Brain microvascular endothelial cell (primary cell): ENCODE results near the gene MAP3K14.

Experiments
- DNase-seq: peaks from one replicate; pipeline ENCODE4 v3.0.0-alpha.2; 2020
- H3K27ac ChIP-seq: fragments of 250-450 bp; sonication (Bioruptor Pico); 2 replicates; pipeline ENCODE4 v1.5.1; 2020; ENCODE audit warnings: mild to moderate bottlenecking, moderate library complexity
- H3K27me3 ChIP-seq: fragments of 250-450 bp; sonication (Bioruptor Pico); replicated peaks from 2 replicates; pipeline ENCODE4 v1.5.1; 2020; ENCODE audit warnings: mild to moderate bottlenecking
- H3K36me3 ChIP-seq: fragments of 250-450 bp; sonication (Bioruptor Pico); replicated peaks from 2 replicates; pipeline ENCODE4 v1.5.1; 2020; ENCODE audit warnings: mild to moderate bottlenecking
- H3K4me3 ChIP-seq: 2 replicates; pipeline ENCODE4 v1.5.1; 2011; ENCODE audit warnings: low read depth, mild to moderate bottlenecking, control low read depth, low read length, moderate library complexity
- CTCF ChIP-seq: IDR thresholded peaks from 2 replicates; pipeline ENCODE4 v1.5.1; 2011; ENCODE audit warnings: low read depth, mild to moderate bottlenecking, moderate library complexity, low read length, control low read depth, inconsistent platforms; ENCODE audit errors: missing control alignments
- in situ Hi-C: cut with HindIII; loops from 2 replicates; pipeline ENCODE4 v1.10.0; 2017; ENCODE audit warnings: low sequenced_read_pairs, low pct_ligation_motif_present

Gene MAP3K14

GRCh38 chr17:45291171-45291805 lies 25.5 kb downstream of the MAP3K14 start:
- H3K36me3 ChIP-seq, result peaks cover 40% of the 10 kb centered on the region
- in situ Hi-C loops, result no loop called here
- H3K27ac ChIP-seq, result no peak overlapping the region
- H3K4me3 ChIP-seq, result no peak overlapping the region
- DNase-seq, result no peak
- TF ChIP-seq CTCF, result no peak
- H3K27me3 ChIP-seq, result no peaks in the 10 kb centered on the region

GRCh38 chr17:45290269-45290765 lies 26.5 kb downstream of the MAP3K14 start:
- DNase-seq, result no peak
- in situ Hi-C loops, result no loop called here
- H3K36me3 ChIP-seq, result peaks cover 47% of the 10 kb centered on the region

GRCh38 chr17:45289301-45290268 lies 27.2 kb downstream of the MAP3K14 start:
- H3K4me3 ChIP-seq, result no peak overlapping the region
- no peaks in the 10 kb centered on the region for H3K27me3 ChIP-seq
- DNase-seq, result no peak
- peaks cover 55% of the 10 kb centered on the region for H3K36me3 ChIP-seq
- no peak overlapping the region for H3K27ac ChIP-seq
- TF ChIP-seq CTCF, result no peak
- in situ Hi-C loops, result no loop called here

More at GRCh38 chr17:45290269-45290765, 26.5 kb downstream of the MAP3K14 start:
- no peak for TF ChIP-seq CTCF
- Histone ChIP-seq H3K27me3 (no peaks in the 10 kb centered on the region), H3K27ac (no peak overlapping the region), H3K4me3 (no peak overlapping the region)

- Histone ChIP-seq H3K36me3 (peaks cover 62% of the 10 kb centered on the region), H3K27ac (no peak overlapping the region), H3K27me3 (no peaks in the 10 kb centered on the region), H3K4me3 (no peak overlapping the region)
- TF ChIP-seq CTCF, result no peak
- DNase-seq, result no peak
- in situ Hi-C loops, result no loop called here
Measured at GRCh38 chr17:45288825-45289224, 28.0 kb downstream of the MAP3K14 start.

GRCh38 chr17:45287526-45288500 lies 29.0 kb downstream of the MAP3K14 start:
- Histone ChIP-seq H3K4me3 (no peak overlapping the region), H3K27ac (no peak overlapping the region), H3K36me3 (peaks cover 70% of the 10 kb centered on the region), H3K27me3 (no peaks in the 10 kb centered on the region)
- DNase-seq, result no peak
- no peak for TF ChIP-seq CTCF
- in situ Hi-C loops, result no loop called here
